Measurements from ENCODE around the gene PINLYP. TPM values are rescaled to one million over a fixed set of nuclear protein-coding genes. Genes with fewer than 3 reads are reported as not detected.

PINLYP gene
- total RNA-seq, 1 donor from 2014 or later = 2.3 TPM

GRCh38 chr19:43560687-43561086 is 14.9 kb upstream of the PINLYP start:
- Mint-ChIP-seq H3K4me3 (ENCODE audit: unreplicated experiment) (no peak overlapping the region), H3K27me3 (ENCODE audit: low read depth) (no peaks in the 10 kb centered on the region), H3K36me3 (ENCODE audit: low read depth) (peaks cover 9% of the 10 kb centered on the region), H3K9me3 (ENCODE audit: low read depth) (no peaks in the 10 kb centered on the region), H3K4me1 (ENCODE audit: low read depth) (peaks cover 17% of the 10 kb centered on the region), H3K27ac (ENCODE audit: unreplicated experiment) (peak overlapping the region; percentile 45)
- DNase-seq (ENCODE audit: low spot score) = peak; percentile 43
- peak; percentile 25 for TF ChIP-seq CTCF (IDR thresholded peaks at IDR 0.05)

GRCh38 chr19:43561139-43561970 is 14.2 kb upstream of the PINLYP start:
- no peak for TF ChIP-seq CTCF (IDR thresholded peaks at IDR 0.05)
- peaks cover 17% of the 10 kb centered on the region for H3K4me1 Mint-ChIP-seq (ENCODE audit: low read depth)
- no peaks in the 10 kb centered on the region for H3K9me3 Mint-ChIP-seq (ENCODE audit: low read depth)
- H3K27me3 Mint-ChIP-seq (ENCODE audit: low read depth) = no peaks in the 10 kb centered on the region
- H3K4me3 Mint-ChIP-seq (ENCODE audit: unreplicated experiment) = no peak overlapping the region
- H3K36me3 Mint-ChIP-seq (ENCODE audit: low read depth) = peaks cover 9% of the 10 kb centered on the region
- H3K27ac Mint-ChIP-seq (ENCODE audit: unreplicated experiment) = no peak overlapping the region
- peak; percentile 18 for DNase-seq (ENCODE audit: low spot score)

GRCh38 chr19:43562226-43562697 is 13.3 kb upstream of the PINLYP start:
- peak overlapping the region; percentile 87 for H3K27ac Mint-ChIP-seq (ENCODE audit: unreplicated experiment)
- no peak overlapping the region for H3K4me3 Mint-ChIP-seq (ENCODE audit: unreplicated experiment)
- peaks cover 11% of the 10 kb centered on the region for H3K36me3 Mint-ChIP-seq (ENCODE audit: low read depth)
- DNase-seq (ENCODE audit: low spot score) = peak; percentile 32
- TF ChIP-seq CTCF (IDR thresholded peaks at IDR 0.05) = no peak
- no peaks in the 10 kb centered on the region for H3K9me3 Mint-ChIP-seq (ENCODE audit: low read depth)
- H3K27me3 Mint-ChIP-seq (ENCODE audit: low read depth) = no peaks in the 10 kb centered on the region
- H3K4me1 Mint-ChIP-seq (ENCODE audit: low read depth) = peaks cover 17% of the 10 kb centered on the region

GRCh38 chr19:43562698-43563241 is 12.8 kb upstream of the PINLYP start:
- DNase-seq (ENCODE audit: low spot score) = peak; percentile 86
- H3K9me3 Mint-ChIP-seq (ENCODE audit: low read depth) = no peaks in the 10 kb centered on the region
- peak overlapping the region; percentile 87 for H3K27ac Mint-ChIP-seq (ENCODE audit: unreplicated experiment)
- H3K27me3 Mint-ChIP-seq (ENCODE audit: low read depth) = no peaks in the 10 kb centered on the region
- no peak for TF ChIP-seq CTCF (IDR thresholded peaks at IDR 0.05)
- no peak overlapping the region for H3K4me3 Mint-ChIP-seq (ENCODE audit: unreplicated experiment)
- H3K4me1 Mint-ChIP-seq (ENCODE audit: low read depth) = peaks cover 17% of the 10 kb centered on the region
- peaks cover 11% of the 10 kb centered on the region for H3K36me3 Mint-ChIP-seq (ENCODE audit: low read depth)

- Mint-ChIP-seq H3K4me1 (ENCODE audit: low read depth) (peaks cover 17% of the 10 kb centered on the region), H3K27me3 (ENCODE audit: low read depth) (no peaks in the 10 kb centered on the region), H3K4me3 (ENCODE audit: unreplicated experiment) (no peak overlapping the region), H3K36me3 (ENCODE audit: low read depth) (peaks cover 11% of the 10 kb centered on the region), H3K9me3 (ENCODE audit: low read depth) (no peaks in the 10 kb centered on the region), H3K27ac (ENCODE audit: unreplicated experiment) (peak overlapping the region; percentile 76)
- no peak for TF ChIP-seq CTCF (IDR thresholded peaks at IDR 0.05)
- no peak for DNase-seq (ENCODE audit: low spot score)
Measured at GRCh38 chr19:43563816-43564457, 11.7 kb upstream of the PINLYP start.

Data from chondrocyte (in vitro differentiated cells).